ENCODE data around the gene CAV1. TPM values are rescaled to one million over a fixed set of nuclear protein-coding genes. Genes with fewer than 3 reads are reported as not detected.

Gene CAV1
- total RNA-seq, 1 donor from 2014 or later = 239 TPM

Other genes starting within 250 kb of the CAV1 start
- gene CAV2, start 25.3 kb upstream of the CAV1 start, total RNA-seq = 91.3 TPM
- gene MET, start 147.2 kb downstream of the CAV1 start, total RNA-seq = 59.4 TPM